A673 (cell line): ENCODE data around the gene LATS2. TPM values are rescaled to one million over a fixed set of nuclear protein-coding genes. Genes with fewer than 3 reads are reported as not detected.

Experiments
- BruUV-seq: library from RNA; stranded (reverse); fragments of 400-500 nt; replicated peaks from 2 replicates; lab custom pipeline; 2021; lab: Mats Ljungman, UMichigan
- CTCF ChIA-PET: fragments of 300-600 bp; sonication (Branson Sonifier 250); formaldehyde crosslinking; loops from one replicate; lab custom pipeline; 2022; ENCODE audit warnings: antibody characterized with exemption; lab: Charles Lee
- POLR2A ChIA-PET: fragments of 300-600 bp; sonication (Branson Sonifier 250); formaldehyde crosslinking; loops from one replicate; lab custom pipeline; 2022; ENCODE audit warnings: antibody characterized with exemption; ENCODE audit not compliant: low non-redundant PET; lab: Charles Lee
- DNase-seq: peaks from one replicate; pipeline ENCODE4 v3.0.0-alpha.2; 2015; ENCODE audit warnings: low spot score
- H3K27ac ChIP-seq: fragments of 200-600 bp; sonication (generic); 2 replicates; pipeline ENCODE4 v1.5.1; 2016; ENCODE audit warnings: mixed run types, low read depth, mild to moderate bottlenecking, mixed read lengths, antibody characterized with exemption, low read length; ENCODE audit not compliant: poor library complexity, severe bottlenecking
- H3K27me3 ChIP-seq: fragments of 200-600 bp; sonication (generic); replicated peaks from 2 replicates; pipeline ENCODE4 v1.6.1; 2017; ENCODE audit warnings: mixed run types, low read depth, mild to moderate bottlenecking, mixed read lengths, antibody characterized with exemption, low read length; ENCODE audit not compliant: insufficient read depth, poor library complexity
- H3K36me3 ChIP-seq: fragments of 200-600 bp; sonication (generic); 2 replicates; pipeline ENCODE4 v1.6.1; 2016; ENCODE audit warnings: mixed run types, mild to moderate bottlenecking, mixed read lengths, antibody characterized with exemption, low read length; ENCODE audit not compliant: insufficient read depth, poor library complexity, severe bottlenecking
- H3K4me1 ChIP-seq: fragments of 200-600 bp; sonication (generic); 2 replicates; pipeline ENCODE4 v1.6.1; 2017; ENCODE audit warnings: mixed run types, mild to moderate bottlenecking, mixed read lengths, antibody characterized with exemption, low read length; ENCODE audit not compliant: insufficient read depth, poor library complexity, severe bottlenecking
- H3K4me3 ChIP-seq: fragments of 200-600 bp; sonication (generic); 2 replicates; pipeline ENCODE4 v1.5.1; 2016; ENCODE audit warnings: low read depth, mixed run types, mild to moderate bottlenecking, mixed read lengths, low read length; ENCODE audit not compliant: poor library complexity, severe bottlenecking
- H3K9me3 ChIP-seq: fragments of 200-600 bp; sonication (generic); 2 replicates; pipeline ENCODE4 v1.6.1; 2016; ENCODE audit warnings: mixed run types, low read depth, mild to moderate bottlenecking, mixed read lengths, antibody characterized with exemption, low read length; ENCODE audit not compliant: poor library complexity, severe bottlenecking
- CTCF ChIP-seq: fragments of 300-800, 200-600 bp; sonication (generic); conservative IDR thresholded peaks from 2 replicates; pipeline ENCODE4 v1.5.1; 2017; ENCODE audit warnings: low read depth, mild to moderate bottlenecking, antibody characterized with exemption, low read length, moderate library complexity, mixed read lengths
- EZH2 ChIP-seq: fragments of 200-600 bp; sonication (generic); IDR thresholded peaks from 2 replicates; pipeline ENCODE4 v1.6.1; 2017; ENCODE audit warnings: borderline replicate concordance, low read depth, mild to moderate bottlenecking, mixed read lengths, antibody characterized with exemption, low read length; ENCODE audit not compliant: poor library complexity, severe bottlenecking
- intact Hi-C: fragments of 100-400 bp; cut with micrococcal nuclease; formaldehyde crosslinking; loops from one replicate; pipeline ENCODE4 v1.10.0; 2022; ENCODE audit not compliant: unreplicated experiment
- total RNA-seq: library from RNA; stranded (reverse); gene quantifications from 2 replicates; pipeline ENCODE4 v1.2.3, GENCODE V29; 2021

The LATS2 gene
- total RNA-seq, 1 experiment from 2014 or later = 13.1 TPM

DNA sequence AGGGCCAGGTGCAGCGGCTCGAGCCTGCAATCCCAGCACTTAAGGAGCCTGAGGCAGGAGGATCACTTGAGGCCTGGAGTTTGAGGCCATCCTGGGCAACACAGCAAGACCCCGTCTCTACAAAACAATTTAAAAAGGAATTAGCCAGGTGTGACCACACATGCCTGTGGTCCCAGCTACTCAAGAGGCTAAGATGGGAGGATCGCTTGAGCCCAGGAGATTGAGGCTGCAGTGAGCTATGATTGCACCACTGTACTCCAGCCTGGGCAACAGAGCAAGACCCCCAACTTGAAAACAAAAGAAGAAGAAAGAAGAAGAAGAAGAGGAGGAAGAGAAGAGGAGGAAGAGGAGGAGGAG, 47.7 kb downstream of the LATS2 start:
- H3K4me3 ChIP-seq = no peak overlapping the region
- no peaks in the 10 kb centered on the region for H3K36me3 ChIP-seq
- TF ChIP-seq EZH2 (no peak), CTCF (no peak)
- BruUV-seq = no TSS peak
- ChIA-PET POLR2A (no interaction called here), CTCF (no interaction called here)
- no peak for DNase-seq
- H3K9me3 ChIP-seq = no peaks in the 10 kb centered on the region
- no peaks in the 10 kb centered on the region for H3K27me3 ChIP-seq
- peaks cover 45% of the 10 kb centered on the region for H3K4me1 ChIP-seq
- intact Hi-C loops = no loop called here
- H3K27ac ChIP-seq = no peak overlapping the region

DNA sequence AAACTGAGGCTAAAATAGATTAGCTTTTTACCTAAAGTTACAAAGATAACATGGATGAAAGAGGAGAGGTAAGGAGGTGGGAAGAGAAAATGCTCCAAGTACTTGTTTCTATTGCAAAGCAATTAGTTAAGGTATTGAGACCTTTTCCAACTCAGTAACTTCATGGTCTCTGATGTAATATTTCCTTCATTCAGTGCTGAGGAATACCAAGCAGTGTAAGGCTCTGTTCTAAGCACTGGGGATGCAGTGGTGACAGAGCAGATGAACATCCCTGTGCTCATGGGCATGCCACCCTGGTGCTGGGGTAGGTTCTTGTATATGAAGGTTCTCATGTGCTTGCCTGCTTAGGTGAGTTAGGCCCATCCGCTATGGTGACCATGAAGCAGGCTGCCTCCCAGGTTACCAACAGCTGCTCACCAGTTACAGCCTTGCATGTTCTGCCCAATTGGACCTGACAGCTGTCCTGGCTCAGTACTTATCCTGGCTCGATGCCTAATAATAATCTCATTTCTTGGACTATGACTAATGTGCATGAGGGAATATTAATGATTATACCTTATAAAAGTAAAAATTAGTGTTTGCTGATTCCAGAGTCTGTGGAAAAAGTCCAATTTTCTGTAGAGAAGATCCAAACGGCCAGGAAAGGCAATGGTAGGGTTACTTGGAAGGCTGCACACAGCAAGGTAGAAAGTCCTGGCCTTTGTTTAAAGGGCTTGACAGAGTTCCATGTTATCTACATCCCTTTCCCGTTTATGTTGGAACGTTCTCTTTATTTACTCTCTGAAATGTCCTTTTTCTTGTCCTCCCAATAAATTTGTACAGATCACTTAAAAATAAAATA, 48.3 kb downstream of the LATS2 start:
- H3K27me3 ChIP-seq = no peaks in the 10 kb centered on the region
- no TSS peak for BruUV-seq
- no peaks in the 10 kb centered on the region for H3K36me3 ChIP-seq
- ChIA-PET POLR2A (no interaction called here), CTCF (no interaction called here)
- H3K4me3 ChIP-seq = no peak overlapping the region
- DNase-seq = no peak
- peaks cover 45% of the 10 kb centered on the region for H3K4me1 ChIP-seq
- H3K27ac ChIP-seq = no peak overlapping the region
- intact Hi-C loops = no loop called here
- H3K9me3 ChIP-seq = no peaks in the 10 kb centered on the region
- TF ChIP-seq EZH2 = no peak
- no peak for TF ChIP-seq CTCF

- H3K27me3 ChIP-seq = no peaks in the 10 kb centered on the region
- no peak overlapping the region for H3K4me3 ChIP-seq
- H3K9me3 ChIP-seq = no peaks in the 10 kb centered on the region
- ChIA-PET CTCF (no interaction called here), POLR2A (no interaction called here)
- no peak overlapping the region for H3K27ac ChIP-seq
- BruUV-seq = no TSS peak
- intact Hi-C loops = no loop called here
- H3K36me3 ChIP-seq = no peaks in the 10 kb centered on the region
- TF ChIP-seq CTCF = no peak
- no peak for TF ChIP-seq EZH2
- DNase-seq = no peak
- peaks cover 37% of the 10 kb centered on the region for H3K4me1 ChIP-seq
Measured at GRCh38 chr13:21012211-21012610, 49.2 kb downstream of the LATS2 start.
